Activated CD4-positive, alpha-beta T cell treated with anti-CD3 and anti-CD28 coated beads, Interleukin-2, Interleukin-6, amounts not matched to agents 100 ng/mL and 50 ng/mL, durations not matched to agents 16 hours and 8 hours (primary cell): ENCODE results near the gene OR6X1.
"Not testable (repeated sequence)": the region's sequence is repeated elsewhere in the genome, so short reads cannot be mapped to it uniquely, and the experiment has no call there.

Experiments used
- DNase-seq: peaks from one replicate; pipeline ENCODE4 v3.0.0-alpha.2; 2020

The OR6X1 gene

DNA sequence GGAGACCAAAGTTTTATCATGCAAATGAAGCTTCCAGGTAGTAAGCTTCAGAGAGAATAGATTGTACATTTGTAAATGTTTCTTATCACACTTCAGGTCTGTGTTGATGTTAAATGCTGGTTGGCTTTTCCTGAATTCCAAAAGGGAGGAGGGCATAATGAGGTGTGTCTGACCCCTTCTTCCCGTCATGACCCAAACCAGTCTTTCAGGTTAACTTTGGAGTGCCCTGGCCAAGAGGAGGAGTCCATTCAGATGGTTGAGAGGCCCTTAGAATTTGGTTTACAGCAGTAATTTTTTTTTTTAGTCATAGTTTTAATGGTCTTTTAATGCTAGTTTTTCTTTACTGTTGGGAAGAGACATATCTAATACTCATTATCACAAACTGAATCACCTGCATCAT, 2.5 kb downstream of the OR6X1 start:
- DNase-seq = no peak

GRCh38 chr11:123748349-123748748, 6.0 kb downstream of the OR6X1 start:
- DNase-seq = not testable (repeated sequence)

- no peak for DNase-seq
Observed at GRCh38 chr11:123745764-123746451, 8.4 kb downstream of the OR6X1 start.

GRCh38 chr11:123742724-123743120, 11.6 kb downstream of the OR6X1 start:
- DNase-seq = no peak

DNA sequence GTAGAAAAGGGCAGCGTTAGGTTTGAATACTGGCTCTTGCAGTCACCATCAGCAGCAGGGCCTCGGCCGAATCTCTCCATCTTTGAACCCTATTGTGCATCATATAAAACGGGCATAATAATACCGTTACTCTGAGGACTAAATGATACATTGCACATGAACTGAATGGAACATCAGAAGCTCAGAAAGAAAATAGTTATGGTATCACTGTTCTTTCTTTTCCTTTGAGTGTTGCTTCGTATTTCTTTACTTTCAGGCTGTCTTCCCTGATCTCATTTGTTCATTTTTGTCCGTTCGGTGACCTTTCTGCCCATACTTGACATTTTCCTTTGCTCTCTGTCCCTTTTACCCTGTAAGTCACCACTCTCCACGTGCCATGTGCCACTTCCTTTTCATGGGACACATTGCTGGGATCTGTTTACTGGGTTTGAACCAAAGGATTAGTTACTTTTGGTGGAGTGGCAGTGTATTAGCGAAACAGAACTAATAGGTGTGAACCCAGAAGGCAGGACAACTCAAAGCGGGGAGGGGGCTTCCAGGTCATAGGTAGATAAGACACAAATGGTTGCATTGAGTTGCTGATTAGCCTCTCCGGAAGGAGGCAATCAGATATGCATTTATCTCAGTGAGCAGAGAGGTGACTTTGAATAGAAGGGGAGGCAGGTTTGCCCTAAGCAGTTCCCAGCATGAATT, 12.1 kb downstream of the OR6X1 start:
- peak; percentile 14 for DNase-seq

GRCh38 chr11:123741159-123742030, 12.9 kb downstream of the OR6X1 start, which contains the start of gene ZNF202:
TSS of gene ZNF202 (minus strand) at chr11:123741660. CDS start at chr11:123730888, 10,772 bp downstream.
- peak; percentile 94 for DNase-seq

GRCh38 chr11:123740787-123741158, 13.5 kb downstream of the OR6X1 start:
- DNase-seq = no peak

DNA sequence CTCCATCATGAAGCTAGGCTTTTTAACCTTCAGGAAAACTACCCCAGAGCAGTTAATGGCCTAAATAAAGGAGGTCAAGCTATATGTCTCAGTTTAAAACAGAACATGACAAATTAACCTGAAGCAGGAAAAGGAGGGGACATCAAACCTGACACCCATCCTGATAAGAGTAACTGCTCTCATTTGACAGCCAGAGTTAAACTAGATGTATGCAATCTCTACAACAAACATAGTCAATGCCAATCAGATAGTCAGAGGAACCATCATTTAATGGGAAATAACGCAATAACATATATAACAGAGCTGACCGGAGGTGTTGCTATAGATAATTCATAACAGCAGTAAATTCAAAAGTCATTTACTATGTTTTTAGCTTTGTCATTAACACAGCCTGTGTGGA, 15.9 kb downstream of the OR6X1 start:
- DNase-seq = no peak

GRCh38 chr11:123736769-123737168, 17.5 kb downstream of the OR6X1 start:
- DNase-seq = no peak

DNA sequence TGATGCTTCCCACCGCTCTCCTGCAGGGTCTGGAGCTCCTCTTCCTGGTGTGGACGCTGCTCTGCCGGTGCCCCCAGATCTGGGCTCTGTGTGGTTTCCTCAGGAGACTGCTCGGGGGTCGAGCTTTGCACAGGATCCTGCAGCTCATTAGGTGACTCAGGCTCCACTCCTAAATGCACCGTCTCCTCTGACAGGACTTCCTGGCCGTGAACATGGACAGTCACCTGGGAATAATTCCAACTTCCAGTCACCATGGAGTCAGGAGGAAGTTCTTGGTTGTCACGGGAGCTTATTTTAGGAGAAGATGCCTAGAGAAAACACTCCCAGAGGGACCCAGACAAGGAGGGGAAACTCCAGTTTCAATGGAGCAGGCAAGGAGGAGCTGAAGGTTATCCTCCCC, 24.7 kb downstream of the OR6X1 start:
- DNase-seq = no peak

- no peak for DNase-seq
Observed at GRCh38 chr11:123725995-123726655, 28.2 kb downstream of the OR6X1 start.

DNA sequence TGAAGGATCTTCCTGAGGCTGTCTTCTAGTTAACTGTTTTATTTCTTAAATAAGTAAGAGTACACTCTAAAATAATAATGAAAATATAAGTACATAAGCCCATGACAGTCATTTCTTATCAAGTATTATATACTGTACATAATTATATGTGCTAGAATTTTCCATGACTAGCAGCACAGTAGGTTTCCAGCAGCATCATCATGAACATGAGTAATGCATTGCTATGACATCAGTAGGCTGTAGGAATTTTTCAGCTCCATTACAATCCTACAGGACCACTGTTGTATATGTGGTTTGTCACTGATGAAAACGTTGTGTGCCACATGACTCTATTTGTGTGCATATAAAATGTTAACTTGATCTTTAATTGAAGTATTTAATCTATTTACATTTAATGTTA, 34.9 kb downstream of the OR6X1 start:
- DNase-seq = no peak

- no peak for DNase-seq
Observed at GRCh38 chr11:123718469-123718868, 35.8 kb downstream of the OR6X1 start.

DNA sequence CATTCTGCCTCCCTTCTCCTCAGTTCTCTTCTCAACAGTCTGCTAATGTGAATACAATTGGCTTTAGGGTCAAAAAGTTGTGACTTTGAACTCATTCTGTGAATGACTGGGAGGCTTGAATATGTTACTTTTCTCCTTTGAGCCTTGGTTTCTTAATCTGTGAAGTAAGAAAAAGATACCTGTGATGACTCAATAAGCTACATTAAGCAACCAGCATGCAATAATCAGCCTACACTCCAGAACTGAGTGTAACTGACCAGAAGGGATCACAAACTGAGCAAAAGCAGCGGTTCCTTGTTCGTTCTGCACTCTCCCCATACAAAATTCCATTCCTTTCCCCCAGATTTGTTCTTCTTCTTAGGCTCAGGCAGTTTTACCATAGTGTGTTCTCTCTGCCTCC, 36.3 kb downstream of the OR6X1 start:
- DNase-seq = peak; percentile 2

DNA sequence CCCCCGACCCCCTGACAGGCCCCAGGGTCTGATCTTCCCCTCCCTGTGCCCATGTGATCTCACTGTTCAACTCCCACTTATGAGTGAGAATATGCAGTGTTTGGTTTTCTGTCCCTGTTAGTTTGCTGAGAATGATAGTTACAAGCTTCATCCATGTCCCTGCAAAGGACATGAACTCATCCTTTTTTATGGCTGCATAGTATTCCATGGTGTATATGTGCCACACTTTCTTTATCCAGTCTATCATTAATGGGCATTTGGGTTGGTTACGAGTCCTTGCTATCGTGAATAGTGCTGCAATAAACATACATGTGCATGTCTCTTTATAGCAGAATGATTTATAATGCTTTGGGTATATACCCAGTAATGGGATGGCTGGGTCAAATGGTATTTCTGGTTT, 41.7 kb downstream of the OR6X1 start:
- DNase-seq = not testable (repeated sequence)

GRCh38 chr11:123707606-123708205, 46.6 kb downstream of the OR6X1 start:
- peak; percentile 55 for DNase-seq

- no peak for DNase-seq
Observed at GRCh38 chr11:123707206-123707605, 47.1 kb downstream of the OR6X1 start.

DNA sequence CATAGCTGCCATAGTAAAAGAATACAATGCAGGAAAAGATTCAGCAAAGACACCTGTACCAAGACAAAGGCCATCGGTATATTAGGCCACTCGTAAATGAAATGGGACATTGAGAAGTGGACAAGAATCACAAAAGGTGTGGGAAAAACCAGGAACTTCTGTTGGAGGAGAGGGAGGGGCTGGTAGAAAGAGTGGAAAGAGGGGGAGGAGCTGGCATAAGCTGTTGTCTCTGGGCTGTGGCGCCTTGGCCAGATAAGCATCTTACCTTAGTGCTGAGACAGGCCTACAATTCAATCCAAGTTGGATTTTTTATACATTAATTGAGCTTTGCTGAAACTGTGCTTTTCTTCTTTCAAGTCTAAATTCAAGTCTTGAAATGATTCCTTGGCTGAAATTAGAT, 50.0 kb downstream of the OR6X1 start:
- DNase-seq = no peak
